H7 (cell line): ENCODE data around the gene ADPRS. TPM values are rescaled to one million over a fixed set of nuclear protein-coding genes. Genes with fewer than 3 reads are reported as not detected.

ENCODE experiments used
- DNase-seq: peaks from one replicate; pipeline ENCODE4 v3.0.0; 2012
- H3K27me3 ChIP-seq: 2 replicates; pipeline ENCODE4 v1.6.0; 2011; ENCODE audit warnings: mild to moderate bottlenecking, low read length; ENCODE audit not compliant: control insufficient read depth, insufficient read depth
- H3K36me3 ChIP-seq: replicated peaks from 2 replicates; pipeline ENCODE4 v1.5.1; 2011; ENCODE audit warnings: low read length; ENCODE audit not compliant: control insufficient read depth, insufficient read depth
- H3K4me3 ChIP-seq: 2 replicates; pipeline ENCODE4 v1.5.1; 2011; ENCODE audit warnings: low read depth, mild to moderate bottlenecking, control low read depth, low read length, moderate library complexity; ENCODE audit not compliant: insufficient read depth
- total RNA-seq: library from RNA; depleted of rRNA; stranded (reverse); fragments of >200 nt; shearing (Covaris generic); gene quantifications from 2 replicates; pipeline ENCODE4 v1.2.3, GENCODE V29; 2014

The ADPRS gene
- total RNA-seq, 1 experiment from 2014 or later, result 112 TPM

DNA sequence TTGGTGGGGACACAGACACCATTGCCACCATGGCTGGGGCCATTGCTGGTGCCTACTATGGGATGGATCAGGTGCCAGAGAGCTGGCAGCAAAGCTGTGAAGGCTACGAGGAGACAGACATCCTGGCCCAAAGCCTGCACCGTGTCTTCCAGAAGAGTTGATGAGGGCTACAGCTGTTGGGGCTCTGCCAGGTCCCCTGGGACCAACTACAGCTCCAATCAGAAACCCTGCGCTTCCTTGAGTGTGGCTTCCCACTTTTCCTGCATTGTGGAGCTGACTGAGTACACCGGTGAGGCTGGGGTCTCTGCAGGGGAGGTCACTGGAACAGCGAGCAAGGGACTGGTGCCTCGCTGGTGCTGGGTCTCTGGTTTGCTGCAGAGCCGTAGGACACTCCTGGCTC, 4.5 kb downstream of the ADPRS start:
- no peak for DNase-seq
- Histone ChIP-seq H3K36me3 (peaks cover 34% of the 10 kb centered on the region), H3K4me3 (no peak overlapping the region), H3K27me3 (no peaks in the 10 kb centered on the region)

DNA sequence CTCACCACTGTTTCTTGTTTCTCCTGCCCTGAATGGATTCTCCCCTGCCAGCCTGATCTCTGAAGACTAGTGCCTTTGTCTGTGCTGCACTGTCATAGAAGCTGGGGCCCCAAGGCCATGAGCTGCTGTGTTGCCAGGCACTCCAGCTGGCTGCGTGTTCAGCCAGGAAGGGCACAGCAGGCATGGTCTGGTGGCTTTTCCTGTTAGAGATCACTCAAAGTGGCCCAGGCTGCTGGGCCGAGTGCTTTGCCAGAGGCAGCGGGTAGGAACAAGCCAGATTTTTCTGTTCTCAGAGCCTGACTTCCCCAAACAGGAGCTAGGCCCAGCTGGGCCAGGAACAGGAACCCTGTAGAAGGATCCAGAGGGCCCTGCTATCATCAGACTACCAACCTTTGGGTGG, 5.2 kb downstream of the ADPRS start:
- no peak for DNase-seq
- no peak overlapping the region for H3K4me3 ChIP-seq
- H3K36me3 ChIP-seq, result peaks cover 34% of the 10 kb centered on the region
- H3K27me3 ChIP-seq, result no peaks in the 10 kb centered on the region

DNA sequence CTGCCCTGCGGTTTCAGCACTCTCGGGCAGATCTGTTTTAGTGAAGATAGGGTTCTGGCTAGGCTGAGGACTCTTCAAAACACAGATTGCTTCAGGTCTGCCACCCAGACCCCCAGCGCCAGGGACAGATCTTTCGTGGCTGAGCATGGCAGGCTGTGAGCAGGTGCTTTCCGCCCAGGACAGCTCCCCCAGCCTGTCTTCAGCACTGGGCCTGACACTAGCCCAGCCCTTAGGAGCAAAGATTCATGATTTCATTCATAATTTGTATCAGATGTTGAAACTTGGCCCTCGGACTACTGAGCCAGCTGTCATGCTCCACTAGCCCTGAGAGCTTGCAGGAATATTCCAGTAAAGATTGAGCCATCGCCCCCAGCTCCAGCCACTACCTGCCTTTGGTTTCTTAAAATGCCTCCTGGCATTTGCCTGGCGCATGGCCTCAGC, 5.9 kb downstream of the ADPRS start:
- Histone ChIP-seq H3K4me3 (no peak overlapping the region), H3K36me3 (peaks cover 34% of the 10 kb centered on the region), H3K27me3 (no peaks in the 10 kb centered on the region)
- no peak for DNase-seq

DNA sequence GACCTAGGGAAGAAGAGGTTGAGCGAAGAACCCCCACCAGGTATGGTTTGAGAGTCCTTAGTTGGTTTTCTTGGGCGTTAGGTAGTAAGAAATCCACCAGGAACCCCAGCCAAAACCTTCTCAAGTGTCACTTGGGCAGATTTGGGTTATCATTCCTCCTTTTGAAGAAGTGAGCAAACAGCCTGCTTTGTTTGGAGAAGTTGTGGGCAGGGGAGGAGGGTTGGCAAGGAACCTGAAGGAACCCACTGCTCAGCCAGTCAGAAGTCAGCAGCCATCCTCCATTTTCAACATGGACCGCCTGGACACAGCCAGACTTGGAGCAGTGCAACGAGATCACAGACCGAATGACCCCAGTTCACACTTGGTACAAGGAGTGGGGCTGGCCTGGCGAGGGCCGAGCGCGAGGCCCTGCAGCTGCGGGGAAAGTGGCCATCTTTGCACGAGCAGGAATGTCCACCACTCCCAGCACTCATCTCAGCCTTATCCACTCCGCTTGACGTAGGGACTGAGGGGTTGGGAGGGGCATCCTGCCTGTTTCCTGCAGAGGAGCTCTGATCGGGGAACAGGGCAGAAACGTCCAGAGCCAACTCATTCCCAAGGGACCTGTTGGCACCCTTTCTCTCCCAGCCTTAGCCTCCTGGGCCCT, 7.2 kb downstream of the ADPRS start:
- DNase-seq, result peak; percentile 28
- no peaks in the 10 kb centered on the region for H3K27me3 ChIP-seq
- no peak overlapping the region for H3K4me3 ChIP-seq
- peaks cover 34% of the 10 kb centered on the region for H3K36me3 ChIP-seq

DNA sequence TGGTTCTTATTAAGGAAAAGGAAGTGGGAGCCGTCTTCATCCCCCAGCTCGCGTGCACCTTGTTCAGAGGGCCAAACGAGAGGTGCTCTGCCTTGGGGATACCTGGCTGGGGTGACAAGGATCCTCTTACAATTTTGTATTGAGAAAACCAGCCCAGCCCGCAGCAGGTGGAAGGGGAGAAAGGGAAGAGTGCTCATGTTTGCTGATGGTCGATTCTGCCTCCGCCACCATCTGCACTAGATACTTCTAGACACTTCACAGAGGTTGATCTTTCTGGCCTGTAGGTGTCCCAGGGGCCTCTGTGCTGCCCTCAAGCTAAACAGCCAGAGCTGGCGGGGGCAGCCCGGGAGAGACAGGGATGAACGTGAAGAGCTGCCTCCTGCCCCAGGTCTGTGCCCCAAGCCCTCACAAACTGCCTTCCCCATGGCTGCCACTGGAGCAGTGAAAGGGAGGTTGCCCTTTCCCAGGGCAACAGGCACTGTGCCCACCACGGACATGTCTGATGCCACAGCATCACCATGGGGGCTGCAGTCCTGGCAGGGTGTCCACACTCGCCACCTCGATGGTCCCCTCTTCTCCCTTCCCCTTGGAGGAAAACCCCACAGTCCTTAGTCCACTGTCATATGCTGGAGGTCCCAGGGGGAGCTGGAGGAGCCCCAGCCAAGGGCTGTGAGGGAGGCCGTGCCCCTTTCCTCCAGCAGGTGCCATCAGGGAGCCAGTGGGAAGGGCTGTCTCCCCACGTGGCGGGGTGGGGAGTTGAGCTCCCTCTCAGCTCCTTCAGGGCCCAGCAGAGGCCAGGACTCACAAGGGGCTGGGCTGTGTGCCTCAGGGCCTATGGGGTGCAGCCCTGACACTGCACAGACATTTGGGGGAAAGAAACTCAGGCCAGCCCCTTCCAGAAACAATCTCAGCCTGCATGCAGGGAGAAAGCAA, 8.1 kb downstream of the ADPRS start:
- Histone ChIP-seq H3K4me3 (no peak overlapping the region), H3K27me3 (no peaks in the 10 kb centered on the region), H3K36me3 (peaks cover 30% of the 10 kb centered on the region)
- peak; percentile 93 for DNase-seq

DNA sequence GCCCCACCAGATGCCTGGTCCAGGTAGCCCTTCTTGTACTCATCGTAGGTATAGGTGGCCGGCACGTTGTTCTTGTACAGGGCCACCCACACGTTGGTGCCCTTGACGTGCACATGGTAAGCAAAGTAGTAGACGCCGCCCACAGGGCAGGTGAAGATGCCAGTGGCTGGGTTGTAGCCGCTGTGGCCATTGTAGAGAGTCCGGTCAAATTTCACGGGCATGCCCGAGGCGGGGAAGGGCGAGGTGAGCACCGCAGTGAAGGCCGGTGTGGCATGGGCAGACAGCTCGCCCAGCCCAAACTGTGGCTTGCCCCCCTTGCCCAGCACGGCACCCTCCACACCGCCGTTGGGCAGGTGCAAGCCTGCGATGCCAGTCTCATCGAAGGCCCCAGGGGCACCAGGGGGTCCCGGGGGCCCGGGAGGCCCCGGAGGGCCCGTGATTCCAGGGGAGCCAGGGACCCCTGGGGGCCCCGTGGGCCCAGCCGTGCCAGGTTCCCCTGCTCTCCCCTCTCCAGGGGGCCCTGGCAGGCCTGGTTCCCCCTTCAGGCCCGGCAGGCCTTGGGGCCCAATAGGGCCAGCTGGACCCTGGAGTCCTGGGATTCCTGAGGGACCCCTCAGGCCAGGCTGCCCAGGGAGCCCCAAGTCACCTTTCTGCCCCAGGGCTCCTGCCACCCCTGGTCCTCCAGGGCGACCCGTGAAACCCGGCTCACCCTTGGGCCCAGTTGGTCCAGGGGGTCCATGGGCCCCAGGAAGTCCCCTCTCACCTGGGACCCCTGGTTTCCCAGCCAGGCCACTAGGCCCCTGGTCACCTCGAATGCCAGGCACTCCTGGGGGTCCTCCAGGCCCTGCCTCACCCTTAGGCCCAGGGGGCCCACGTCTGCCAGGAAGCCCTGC, 9.2 kb downstream of the ADPRS start:
- Histone ChIP-seq H3K36me3 (peaks cover 19% of the 10 kb centered on the region), H3K4me3 (no peak overlapping the region), H3K27me3 (no peaks in the 10 kb centered on the region)
- peak; percentile 49 for DNase-seq

DNA sequence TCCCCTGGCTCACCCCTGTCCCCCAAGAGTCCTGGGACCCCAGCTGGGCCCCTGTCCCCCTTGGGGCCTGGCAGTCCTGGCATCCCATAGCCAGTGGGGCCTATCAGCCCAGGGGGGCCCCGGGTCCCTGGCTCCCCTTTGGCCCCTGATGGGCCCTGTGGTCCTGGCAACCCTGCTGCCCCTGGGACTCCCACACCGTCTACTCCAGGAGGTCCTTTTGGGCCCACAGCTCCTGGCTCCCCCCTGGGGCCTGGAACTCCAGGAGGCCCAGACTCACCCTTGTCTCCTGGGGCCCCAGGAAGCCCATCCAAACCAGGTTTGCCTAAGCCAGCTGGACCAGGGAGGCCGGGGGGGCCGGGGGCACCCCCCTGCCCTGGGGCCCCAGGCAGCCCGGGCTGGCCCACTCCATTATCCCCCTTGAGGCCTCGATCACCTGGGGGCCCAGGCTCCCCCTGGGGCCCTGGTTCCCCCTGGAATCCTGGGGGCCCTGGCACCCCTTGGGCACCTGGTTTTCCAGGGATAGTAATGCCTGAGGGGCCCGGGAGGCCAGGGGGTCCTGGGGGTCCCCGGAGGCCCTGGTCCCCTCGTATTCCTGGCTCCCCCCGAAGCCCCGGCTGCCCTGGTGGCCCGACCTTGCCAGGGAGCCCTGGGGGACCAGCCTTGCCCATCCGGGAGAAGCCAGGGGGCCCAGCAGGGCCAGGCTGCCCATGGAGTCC, 10.1 kb downstream of the ADPRS start:
- DNase-seq, result peak; percentile 55
- no peaks in the 10 kb centered on the region for H3K27me3 ChIP-seq
- H3K36me3 ChIP-seq, result peaks cover 10% of the 10 kb centered on the region
- no peak overlapping the region for H3K4me3 ChIP-seq

DNA sequence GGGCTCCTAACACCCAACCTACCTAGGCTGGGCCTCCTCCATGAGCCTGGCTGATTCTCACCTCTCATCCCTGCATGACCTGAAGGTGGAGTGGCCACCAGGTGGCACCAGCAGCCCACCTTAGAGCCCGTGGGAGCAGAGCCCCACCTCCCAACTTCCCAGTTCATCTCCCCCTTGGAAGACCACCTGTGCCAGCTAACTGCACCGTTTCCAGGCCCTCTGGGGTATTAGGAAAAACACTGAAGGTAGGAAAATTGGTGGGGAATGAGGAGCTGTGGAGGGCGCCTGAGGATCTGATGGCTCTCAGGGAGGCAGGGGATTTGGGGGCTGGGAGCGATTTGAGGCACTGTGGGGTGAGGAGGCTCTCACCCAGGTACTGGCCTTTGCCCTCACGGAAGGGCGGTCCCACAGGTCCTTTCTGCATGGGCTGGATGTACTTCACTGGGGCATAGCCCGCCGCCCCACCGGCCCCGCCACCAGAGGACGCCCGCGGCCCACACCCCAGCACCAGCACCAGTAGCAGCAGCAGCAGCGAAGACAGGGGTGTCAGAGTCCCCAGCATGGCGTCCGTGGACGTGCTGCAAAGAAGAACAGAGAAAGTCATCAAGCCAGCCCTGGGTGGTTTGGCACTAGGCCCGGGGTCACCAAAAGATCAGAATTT, 11.1 kb downstream of the ADPRS start:
- peak; percentile 96 for DNase-seq

DNA sequence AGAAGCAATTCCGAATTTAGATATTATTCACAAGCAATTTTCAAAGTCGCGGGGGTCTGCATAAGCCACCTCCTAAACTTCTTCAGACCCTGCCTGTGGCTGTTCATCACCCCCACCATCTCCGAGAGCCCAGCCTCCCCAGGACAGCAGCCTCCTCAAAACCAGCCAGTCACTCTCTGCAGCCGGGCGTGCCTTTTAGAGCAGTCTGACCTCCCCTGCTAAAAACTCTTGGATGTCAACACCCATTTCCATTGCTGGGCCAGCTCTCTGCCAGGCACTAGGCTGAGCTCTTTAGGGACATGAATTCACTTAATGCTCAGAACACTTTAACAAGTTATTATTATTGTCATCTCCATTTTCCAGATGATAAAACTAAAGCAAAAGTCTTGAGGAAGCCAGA, 11.7 kb downstream of the ADPRS start:
- H3K27me3 ChIP-seq, result no peaks in the 10 kb centered on the region
- no peaks in the 10 kb centered on the region for H3K36me3 ChIP-seq
- peak; percentile 43 for DNase-seq
- H3K4me3 ChIP-seq, result no peak overlapping the region

More for the DNA sequence above, 11.1 kb downstream of the ADPRS start:
- Histone ChIP-seq H3K4me3 (no peak overlapping the region), H3K27me3 (no peaks in the 10 kb centered on the region), H3K36me3 (peaks cover 3% of the 10 kb centered on the region; the same call in 1 of the 2 replicates)

DNA sequence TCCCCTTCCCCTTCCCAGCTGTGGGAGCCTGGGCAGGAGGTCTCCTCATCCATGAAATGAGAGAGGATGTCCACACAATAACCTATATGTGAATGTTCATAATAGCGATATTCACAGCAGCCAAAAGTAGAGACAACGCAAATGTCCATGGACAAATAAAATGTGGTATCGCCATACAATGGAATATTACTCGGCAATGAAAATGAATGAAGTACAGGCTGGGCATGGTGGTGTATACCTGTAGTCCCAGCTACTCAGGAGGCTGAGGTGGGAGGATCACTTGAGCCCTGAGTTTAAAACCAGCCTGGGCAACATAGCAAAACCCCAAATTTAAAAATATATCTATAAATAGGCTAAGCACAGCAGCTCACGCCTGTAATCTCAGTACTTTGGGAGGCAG, 12.9 kb downstream of the ADPRS start:
- Histone ChIP-seq H3K27me3 (no peaks in the 10 kb centered on the region), H3K36me3 (no peaks in the 10 kb centered on the region), H3K4me3 (no peak overlapping the region)
- no peak for DNase-seq

DNA sequence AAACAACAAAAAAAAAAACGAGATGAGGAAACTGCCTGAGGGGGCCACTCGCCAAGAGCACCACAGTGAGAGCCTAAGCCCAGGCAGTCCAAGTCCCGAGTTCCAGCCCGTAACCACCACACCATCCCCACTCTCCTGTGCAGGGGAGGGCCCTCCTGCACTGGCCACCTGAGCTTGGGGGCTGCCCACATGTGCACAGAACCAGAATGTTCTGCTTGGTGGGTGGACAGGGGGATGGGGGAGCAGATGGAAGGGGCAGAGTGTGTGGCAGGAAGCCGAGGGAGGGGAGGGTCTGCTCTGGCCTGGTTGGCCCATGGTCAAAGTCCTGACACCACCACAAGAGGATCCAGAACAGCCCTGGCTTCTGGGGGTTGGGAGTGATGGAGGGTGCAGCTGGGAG, 17.6 kb downstream of the ADPRS start:
- Histone ChIP-seq H3K4me3 (no peak overlapping the region), H3K27me3 (no peaks in the 10 kb centered on the region), H3K36me3 (no peaks in the 10 kb centered on the region)
- peak; percentile 49 for DNase-seq

DNA sequence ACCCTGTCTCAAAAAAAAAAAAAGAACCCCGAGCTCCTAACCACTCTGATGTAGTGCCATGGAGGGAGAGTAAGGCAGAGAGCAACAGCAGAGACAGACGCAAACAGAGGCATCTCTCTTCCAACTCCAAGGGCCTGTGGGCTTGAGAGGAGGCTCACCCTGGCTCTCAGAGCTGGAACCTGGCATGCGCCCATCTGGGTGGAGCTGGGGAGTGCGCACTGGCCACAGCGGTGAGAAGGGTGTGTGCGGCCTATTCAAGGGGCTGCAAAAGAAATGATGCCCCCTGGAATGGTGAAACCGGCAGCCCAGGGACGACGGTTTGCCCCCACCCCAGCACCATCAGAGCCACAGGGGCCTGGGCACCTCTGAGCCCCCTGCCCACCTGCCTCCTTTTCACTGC, 18.7 kb downstream of the ADPRS start:
- H3K27me3 ChIP-seq, result no peaks in the 10 kb centered on the region
- peak; percentile 43 for DNase-seq
- no peaks in the 10 kb centered on the region for H3K36me3 ChIP-seq
- H3K4me3 ChIP-seq, result no peak overlapping the region

DNA sequence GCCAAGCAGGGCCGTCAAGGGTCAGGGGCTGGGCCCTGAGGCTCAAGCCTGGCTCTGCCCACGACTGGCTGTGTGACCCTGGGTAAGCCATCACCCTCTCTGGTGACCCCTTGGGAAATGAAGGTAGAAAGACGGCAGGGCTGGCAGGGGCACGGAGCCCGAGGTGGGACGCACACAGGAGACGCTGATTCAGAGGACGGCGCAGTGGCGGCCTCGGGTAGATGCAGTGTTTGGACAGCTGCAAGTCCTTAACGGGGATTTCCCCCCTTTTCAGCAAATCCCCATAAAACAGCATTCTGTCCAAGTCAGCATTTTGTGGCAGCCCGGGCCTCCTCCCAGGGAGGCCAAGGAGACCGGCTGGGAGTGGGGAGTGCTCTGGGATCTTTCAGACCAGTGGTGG, 19.6 kb downstream of the ADPRS start:
- H3K36me3 ChIP-seq, result no peaks in the 10 kb centered on the region

More for the DNA sequence above, 19.6 kb downstream of the ADPRS start:
- DNase-seq, result peak; percentile 46
- Histone ChIP-seq H3K27me3 (no peaks in the 10 kb centered on the region; the same call in 1 of the 2 replicates), H3K4me3 (no peak overlapping the region)
